CD4-positive, alpha-beta T cell treated with Interleukin-10 for 1 hour (primary cell): ENCODE measurements around the gene MED27.

Experiments used
- DNase-seq: peaks from one replicate; pipeline ENCODE4 v3.0.0-alpha.2; 2020

Gene MED27

GRCh38 chr9:132079391-132080091 is at the start of gene MED27:
MED27 (minus strand) TSS chr9:132079867; CDS start chr9:132079844, 23 bp downstream.
- peak; percentile 94 for DNase-seq

- no peak for DNase-seq
Observed at GRCh38 chr9:132127888-132128534, 48.3 kb upstream of the MED27 start.

- no peak for DNase-seq
Observed at GRCh38 chr9:132126680-132127236, 47.1 kb upstream of the MED27 start.

GRCh38 chr9:132125944-132126679 is 46.4 kb upstream of the MED27 start:
- no peak for DNase-seq

- DNase-seq: no peak
Observed at GRCh38 chr9:132125361-132125760, 45.7 kb upstream of the MED27 start.

- no peak for DNase-seq
Observed at GRCh38 chr9:132124800-132125199, 45.1 kb upstream of the MED27 start.

GRCh38 chr9:132121021-132121420 is 41.4 kb upstream of the MED27 start:
- DNase-seq: no peak

- DNase-seq: no peak
Observed at GRCh38 chr9:132117694-132118093, 38.0 kb upstream of the MED27 start.

- no peak for DNase-seq
Observed at GRCh38 chr9:132116583-132116982, 36.9 kb upstream of the MED27 start.

- DNase-seq: peak; percentile 6
Observed at GRCh38 chr9:132114102-132114707, 34.5 kb upstream of the MED27 start.

- DNase-seq: no peak
Observed at GRCh38 chr9:132109291-132109690, 29.6 kb upstream of the MED27 start.

GRCh38 chr9:132108728-132109127 is 29.1 kb upstream of the MED27 start:
- DNase-seq: no peak

GRCh38 chr9:132099741-132100407 is 20.2 kb upstream of the MED27 start:
- DNase-seq: no peak

- no peak for DNase-seq
Observed at GRCh38 chr9:132099167-132099566, 19.5 kb upstream of the MED27 start.

- DNase-seq: no peak
Observed at GRCh38 chr9:132094314-132094791, 14.7 kb upstream of the MED27 start.

GRCh38 chr9:132090771-132091170 is 11.1 kb upstream of the MED27 start:
- DNase-seq: no peak

- no peak for DNase-seq
Observed at GRCh38 chr9:132087438-132088030, 7.9 kb upstream of the MED27 start.

GRCh38 chr9:132082188-132082587 is 2.5 kb upstream of the MED27 start:
- no peak for DNase-seq

- DNase-seq: no peak
Observed at GRCh38 chr9:132078699-132079356, 839 bp downstream of the MED27 start.

GRCh38 chr9:132077881-132078698 is 1.6 kb downstream of the MED27 start:
- peak; percentile 66 for DNase-seq

- no peak for DNase-seq
Observed at GRCh38 chr9:132075853-132076252, 3.8 kb downstream of the MED27 start.
